Measurements from ENCODE around the gene SPOPL. TPM values are rescaled to one million over a fixed set of nuclear protein-coding genes. Genes with fewer than 3 reads are reported as not detected.

SPOPL gene
- total RNA-seq, 4 donors from 2014 or later = 19.5 to 34.5 (median 25.4) TPM

- ATAC-seq (ENCODE audit: low FRiP score) (no peak), DNase-seq (ENCODE audit: low spot score) (no peak)
- no peak for TF ChIP-seq CTCF (IDR thresholded peaks at IDR 0.05)
Measured at GRCh38 chr2:138510319-138510718, 8.7 kb downstream of the SPOPL start.

- no peak for TF ChIP-seq CTCF (IDR thresholded peaks at IDR 0.05)
- DNase-seq (ENCODE audit: low spot score) (no peak), ATAC-seq (ENCODE audit: low FRiP score) (no peak)
Measured at GRCh38 chr2:138512672-138513071, 11.1 kb downstream of the SPOPL start.

- no peak for DNase-seq (ENCODE audit: low spot score)
- TF ChIP-seq CTCF (IDR thresholded peaks at IDR 0.05) = no peak
- ATAC-seq (ENCODE audit: low FRiP score) = no peak
Measured at GRCh38 chr2:138514173-138514572, 12.6 kb downstream of the SPOPL start.

- no peak for ATAC-seq (ENCODE audit: low FRiP score)
- no peak for TF ChIP-seq CTCF (IDR thresholded peaks at IDR 0.05)
- no peak for DNase-seq (ENCODE audit: low spot score)
Measured at GRCh38 chr2:138515092-138515491, 13.5 kb downstream of the SPOPL start.

GRCh38 chr2:138516030-138516704, 14.6 kb downstream of the SPOPL start:
- no peak for ATAC-seq (ENCODE audit: low FRiP score)
- no peak for TF ChIP-seq CTCF (IDR thresholded peaks at IDR 0.05)

GRCh38 chr2:138518860-138519259, 17.3 kb downstream of the SPOPL start:
- ATAC-seq (ENCODE audit: low FRiP score) = no peak
- no peak for TF ChIP-seq CTCF (IDR thresholded peaks at IDR 0.05)
- no peak for DNase-seq (ENCODE audit: low spot score)

More at GRCh38 chr2:138516030-138516704, 14.6 kb downstream of the SPOPL start:
- no peak for DNase-seq (ENCODE audit: low spot score)

- ATAC-seq (ENCODE audit: low FRiP score) = no peak
- no peak for DNase-seq (ENCODE audit: low spot score)
- no peak for TF ChIP-seq CTCF (IDR thresholded peaks at IDR 0.05)
Measured at GRCh38 chr2:138521821-138522220, 20.3 kb downstream of the SPOPL start.

All from omental fat pad (tissue), 4 donors.